K562 (cell line): Measurements from ENCODE around the gene STIM1. TPM values are rescaled to one million over a fixed set of nuclear protein-coding genes. Genes with fewer than 3 reads are reported as not detected.
A peak's percentile ranks its signal among the peaks of the same experiment; 100 is the strongest.

ENCODE experiments used
- BACH1 ChIP-seq: fragments of 200-800 bp; sonication (Bioruptor generic); IDR thresholded peaks from 2 replicates; pipeline ENCODE4 v1.6.1; 2016; ENCODE audit warnings: missing genetic modification characterization, missing compliant biosample characterization
- ILK ChIP-seq: fragments of 450-650 bp; IDR thresholded peaks from 2 replicates; pipeline ENCODE4 v1.6.1; 2016; ENCODE audit warnings: missing genetic modification characterization, low read depth, mild to moderate bottlenecking, missing compliant biosample characterization, moderate library complexity, borderline replicate concordance
- MCM2 ChIP-seq: fragments of 450-650 bp; IDR thresholded peaks from 2 replicates; pipeline ENCODE4 v1.6.1; 2017; ENCODE audit warnings: low read depth, mild to moderate bottlenecking
- MEF2D ChIP-seq: conservative IDR thresholded peaks from 2 replicates; pipeline ENCODE4 v1.6.1; 2016; ENCODE audit warnings: low read depth, missing genetic modification characterization, missing compliant biosample characterization
- RNF2 ChIP-seq: sonication (generic); IDR thresholded peaks from 2 replicates; pipeline ENCODE4 v1.6.1; 2016
- SMAD2 ChIP-seq: fragments of 150-350 bp; IDR thresholded peaks from 2 replicates; pipeline ENCODE4 v1.6.1; 2014; ENCODE audit warnings: low read depth, mild to moderate bottlenecking, low read length
- SMAD3 ChIP-seq: fragments of 450-650 bp; formaldehyde crosslinking; conservative IDR thresholded peaks from 2 replicates; pipeline ENCODE4 v1.4.0; 2020; ENCODE audit warnings: mild to moderate bottlenecking
- WHSC1 ChIP-seq: IDR thresholded peaks from one replicate; pipeline ENCODE4 v1.6.1; 2012; ENCODE audit warnings: low read length, control low read depth, inconsistent platforms
- polyA plus RNA-seq, 8 experiments: library from polyadenylated mRNA; depleted of rRNA in 4 of 8; stranded (reverse) in 5 of 8; unstranded in 3 of 8; fragments of >200 nt; fragmentation: Nextera tagmentation in 2 of 8; fragmentation: Illumina TruSeq in 1 of 8; extraction: Ambion mirVana in 2 of 8; extraction: Trizol in 1 of 8; gene quantifications; 2 replicates each; pipeline versions ENCODE4 v1.2.1 to v1.2.3, GENCODE V29; 2011 to 2014; ENCODE audit warnings: inconsistent platforms in 1 of 8, missing spikeins in 1 of 8
- total RNA-seq, 7 experiments: library from RNA; depleted of rRNA in 6 of 7; stranded (reverse); fragments of >200 nt in 6 of 7; fragmentation: Illumina TruSeq in 2 of 7; extraction: Trizol in 2 of 7; gene quantifications; 2 replicates each; pipeline versions ENCODE4 v1.2.1 to v1.2.3, GENCODE V29; 2011 to 2021; ENCODE audit warnings: low replicate concordance in 1 of 7
- TF ChIP-seq, protein P1 (sequence below): sonication (generic); formaldehyde crosslinking; IDR thresholded peaks from 2 replicates; pipeline ENCODE4 v1.8.1; 2023; ENCODE audit warnings: mild to moderate bottlenecking, missing genetic modification reagents
- TF ChIP-seq, protein P2 (sequence below): fragments of 250-450 bp; sonication (Bioruptor Pico); IDR thresholded peaks from 2 replicates; pipeline ENCODE4 v1.5.0; 2021; ENCODE audit warnings: mild to moderate bottlenecking, borderline replicate concordance
- TF ChIP-seq, protein P3 (sequence below): fragments of 450-650 bp; IDR thresholded peaks from 2 replicates; pipeline ENCODE4 v1.6.1; 2016; ENCODE audit warnings: mild to moderate bottlenecking, moderate library complexity

STIM1 gene
- total and polyA plus RNA-seq, 9 of the 15 experiments (the other 6 are each of a cell fraction or from before 2014, with no cell fraction given) = 7.7 to 50.5 (median 22.5) TPM

DNA sequence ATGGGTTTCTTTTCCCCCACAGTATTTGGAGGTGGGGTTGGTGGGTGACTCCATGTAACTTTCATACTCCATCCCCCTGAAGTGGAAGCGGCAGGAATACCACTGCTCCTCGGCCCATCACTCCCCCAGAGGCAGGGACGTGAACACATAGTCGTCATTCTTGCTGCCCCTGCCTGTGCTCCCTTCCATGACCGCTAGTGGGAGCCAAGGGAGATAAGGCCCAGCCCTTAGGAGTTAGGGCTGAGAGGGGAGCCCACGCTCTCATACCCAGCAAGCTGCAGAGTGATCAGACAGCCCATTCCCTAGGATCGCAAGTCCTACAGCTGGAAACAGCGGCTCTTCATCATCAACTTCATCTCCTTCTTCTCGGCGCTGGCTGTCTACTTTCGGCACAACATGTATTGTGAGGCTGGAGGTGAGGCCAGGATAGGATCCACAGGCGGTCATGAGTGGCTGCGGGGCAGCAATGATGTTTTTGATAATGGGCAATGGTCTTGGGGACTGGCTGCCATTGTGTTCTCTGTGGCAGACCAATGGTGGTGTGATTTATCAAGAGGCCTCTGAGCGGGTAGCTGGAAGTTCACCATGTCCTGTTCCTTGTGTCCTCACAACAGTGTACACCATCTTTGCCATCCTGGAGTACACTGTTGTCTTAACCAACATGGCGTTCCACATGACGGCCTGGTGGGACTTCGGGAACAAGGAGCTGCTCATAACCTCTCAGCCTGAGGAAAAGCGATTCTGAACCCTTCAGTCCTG is 30.6 kb upstream of the STIM1 start (continued):
- TF ChIP-seq, protein P1, sequence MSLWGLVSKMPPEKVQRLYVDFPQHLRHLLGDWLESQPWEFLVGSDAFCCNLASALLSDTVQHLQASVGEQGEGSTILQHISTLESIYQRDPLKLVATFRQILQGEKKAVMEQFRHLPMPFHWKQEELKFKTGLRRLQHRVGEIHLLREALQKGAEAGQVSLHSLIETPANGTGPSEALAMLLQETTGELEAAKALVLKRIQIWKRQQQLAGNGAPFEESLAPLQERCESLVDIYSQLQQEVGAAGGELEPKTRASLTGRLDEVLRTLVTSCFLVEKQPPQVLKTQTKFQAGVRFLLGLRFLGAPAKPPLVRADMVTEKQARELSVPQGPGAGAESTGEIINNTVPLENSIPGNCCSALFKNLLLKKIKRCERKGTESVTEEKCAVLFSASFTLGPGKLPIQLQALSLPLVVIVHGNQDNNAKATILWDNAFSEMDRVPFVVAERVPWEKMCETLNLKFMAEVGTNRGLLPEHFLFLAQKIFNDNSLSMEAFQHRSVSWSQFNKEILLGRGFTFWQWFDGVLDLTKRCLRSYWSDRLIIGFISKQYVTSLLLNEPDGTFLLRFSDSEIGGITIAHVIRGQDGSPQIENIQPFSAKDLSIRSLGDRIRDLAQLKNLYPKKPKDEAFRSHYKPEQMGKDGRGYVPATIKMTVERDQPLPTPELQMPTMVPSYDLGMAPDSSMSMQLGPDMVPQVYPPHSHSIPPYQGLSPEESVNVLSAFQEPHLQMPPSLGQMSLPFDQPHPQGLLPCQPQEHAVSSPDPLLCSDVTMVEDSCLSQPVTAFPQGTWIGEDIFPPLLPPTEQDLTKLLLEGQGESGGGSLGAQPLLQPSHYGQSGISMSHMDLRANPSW = no peak
- TF ChIP-seq ILK (tag) (no peak), SMAD3 (no peak), WHSC1 (no peak), BACH1 (tag) (no peak), SMAD2 (no peak), MEF2D (tag) (no peak), RNF2 (0 out of 2 replicates have a peak, but pooled peaks have one; percentile 48), MCM2 (no peak)
- TF ChIP-seq, protein P2, sequence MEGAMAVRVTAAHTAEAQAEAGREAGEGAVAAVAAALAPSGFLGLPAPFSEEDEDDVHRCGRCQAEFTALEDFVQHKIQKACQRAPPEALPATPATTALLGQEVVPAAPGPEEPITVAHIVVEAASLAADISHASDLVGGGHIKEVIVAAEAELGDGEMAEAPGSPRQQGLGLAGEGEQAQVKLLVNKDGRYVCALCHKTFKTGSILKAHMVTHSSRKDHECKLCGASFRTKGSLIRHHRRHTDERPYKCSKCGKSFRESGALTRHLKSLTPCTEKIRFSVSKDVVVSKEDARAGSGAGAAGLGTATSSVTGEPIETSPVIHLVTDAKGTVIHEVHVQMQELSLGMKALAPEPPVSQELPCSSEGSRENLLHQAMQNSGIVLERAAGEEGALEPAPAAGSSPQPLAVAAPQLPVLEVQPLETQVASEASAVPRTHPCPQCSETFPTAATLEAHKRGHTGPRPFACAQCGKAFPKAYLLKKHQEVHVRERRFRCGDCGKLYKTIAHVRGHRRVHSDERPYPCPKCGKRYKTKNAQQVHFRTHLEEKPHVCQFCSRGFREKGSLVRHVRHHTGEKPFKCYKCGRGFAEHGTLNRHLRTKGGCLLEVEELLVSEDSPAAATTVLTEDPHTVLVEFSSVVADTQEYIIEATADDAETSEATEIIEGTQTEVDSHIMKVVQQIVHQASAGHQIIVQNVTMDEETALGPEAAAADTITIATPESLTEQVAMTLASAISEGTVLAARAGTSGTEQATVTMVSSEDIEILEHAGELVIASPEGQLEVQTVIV (CRISPR knock-in tag) = no peak
- TF ChIP-seq, protein P3, sequence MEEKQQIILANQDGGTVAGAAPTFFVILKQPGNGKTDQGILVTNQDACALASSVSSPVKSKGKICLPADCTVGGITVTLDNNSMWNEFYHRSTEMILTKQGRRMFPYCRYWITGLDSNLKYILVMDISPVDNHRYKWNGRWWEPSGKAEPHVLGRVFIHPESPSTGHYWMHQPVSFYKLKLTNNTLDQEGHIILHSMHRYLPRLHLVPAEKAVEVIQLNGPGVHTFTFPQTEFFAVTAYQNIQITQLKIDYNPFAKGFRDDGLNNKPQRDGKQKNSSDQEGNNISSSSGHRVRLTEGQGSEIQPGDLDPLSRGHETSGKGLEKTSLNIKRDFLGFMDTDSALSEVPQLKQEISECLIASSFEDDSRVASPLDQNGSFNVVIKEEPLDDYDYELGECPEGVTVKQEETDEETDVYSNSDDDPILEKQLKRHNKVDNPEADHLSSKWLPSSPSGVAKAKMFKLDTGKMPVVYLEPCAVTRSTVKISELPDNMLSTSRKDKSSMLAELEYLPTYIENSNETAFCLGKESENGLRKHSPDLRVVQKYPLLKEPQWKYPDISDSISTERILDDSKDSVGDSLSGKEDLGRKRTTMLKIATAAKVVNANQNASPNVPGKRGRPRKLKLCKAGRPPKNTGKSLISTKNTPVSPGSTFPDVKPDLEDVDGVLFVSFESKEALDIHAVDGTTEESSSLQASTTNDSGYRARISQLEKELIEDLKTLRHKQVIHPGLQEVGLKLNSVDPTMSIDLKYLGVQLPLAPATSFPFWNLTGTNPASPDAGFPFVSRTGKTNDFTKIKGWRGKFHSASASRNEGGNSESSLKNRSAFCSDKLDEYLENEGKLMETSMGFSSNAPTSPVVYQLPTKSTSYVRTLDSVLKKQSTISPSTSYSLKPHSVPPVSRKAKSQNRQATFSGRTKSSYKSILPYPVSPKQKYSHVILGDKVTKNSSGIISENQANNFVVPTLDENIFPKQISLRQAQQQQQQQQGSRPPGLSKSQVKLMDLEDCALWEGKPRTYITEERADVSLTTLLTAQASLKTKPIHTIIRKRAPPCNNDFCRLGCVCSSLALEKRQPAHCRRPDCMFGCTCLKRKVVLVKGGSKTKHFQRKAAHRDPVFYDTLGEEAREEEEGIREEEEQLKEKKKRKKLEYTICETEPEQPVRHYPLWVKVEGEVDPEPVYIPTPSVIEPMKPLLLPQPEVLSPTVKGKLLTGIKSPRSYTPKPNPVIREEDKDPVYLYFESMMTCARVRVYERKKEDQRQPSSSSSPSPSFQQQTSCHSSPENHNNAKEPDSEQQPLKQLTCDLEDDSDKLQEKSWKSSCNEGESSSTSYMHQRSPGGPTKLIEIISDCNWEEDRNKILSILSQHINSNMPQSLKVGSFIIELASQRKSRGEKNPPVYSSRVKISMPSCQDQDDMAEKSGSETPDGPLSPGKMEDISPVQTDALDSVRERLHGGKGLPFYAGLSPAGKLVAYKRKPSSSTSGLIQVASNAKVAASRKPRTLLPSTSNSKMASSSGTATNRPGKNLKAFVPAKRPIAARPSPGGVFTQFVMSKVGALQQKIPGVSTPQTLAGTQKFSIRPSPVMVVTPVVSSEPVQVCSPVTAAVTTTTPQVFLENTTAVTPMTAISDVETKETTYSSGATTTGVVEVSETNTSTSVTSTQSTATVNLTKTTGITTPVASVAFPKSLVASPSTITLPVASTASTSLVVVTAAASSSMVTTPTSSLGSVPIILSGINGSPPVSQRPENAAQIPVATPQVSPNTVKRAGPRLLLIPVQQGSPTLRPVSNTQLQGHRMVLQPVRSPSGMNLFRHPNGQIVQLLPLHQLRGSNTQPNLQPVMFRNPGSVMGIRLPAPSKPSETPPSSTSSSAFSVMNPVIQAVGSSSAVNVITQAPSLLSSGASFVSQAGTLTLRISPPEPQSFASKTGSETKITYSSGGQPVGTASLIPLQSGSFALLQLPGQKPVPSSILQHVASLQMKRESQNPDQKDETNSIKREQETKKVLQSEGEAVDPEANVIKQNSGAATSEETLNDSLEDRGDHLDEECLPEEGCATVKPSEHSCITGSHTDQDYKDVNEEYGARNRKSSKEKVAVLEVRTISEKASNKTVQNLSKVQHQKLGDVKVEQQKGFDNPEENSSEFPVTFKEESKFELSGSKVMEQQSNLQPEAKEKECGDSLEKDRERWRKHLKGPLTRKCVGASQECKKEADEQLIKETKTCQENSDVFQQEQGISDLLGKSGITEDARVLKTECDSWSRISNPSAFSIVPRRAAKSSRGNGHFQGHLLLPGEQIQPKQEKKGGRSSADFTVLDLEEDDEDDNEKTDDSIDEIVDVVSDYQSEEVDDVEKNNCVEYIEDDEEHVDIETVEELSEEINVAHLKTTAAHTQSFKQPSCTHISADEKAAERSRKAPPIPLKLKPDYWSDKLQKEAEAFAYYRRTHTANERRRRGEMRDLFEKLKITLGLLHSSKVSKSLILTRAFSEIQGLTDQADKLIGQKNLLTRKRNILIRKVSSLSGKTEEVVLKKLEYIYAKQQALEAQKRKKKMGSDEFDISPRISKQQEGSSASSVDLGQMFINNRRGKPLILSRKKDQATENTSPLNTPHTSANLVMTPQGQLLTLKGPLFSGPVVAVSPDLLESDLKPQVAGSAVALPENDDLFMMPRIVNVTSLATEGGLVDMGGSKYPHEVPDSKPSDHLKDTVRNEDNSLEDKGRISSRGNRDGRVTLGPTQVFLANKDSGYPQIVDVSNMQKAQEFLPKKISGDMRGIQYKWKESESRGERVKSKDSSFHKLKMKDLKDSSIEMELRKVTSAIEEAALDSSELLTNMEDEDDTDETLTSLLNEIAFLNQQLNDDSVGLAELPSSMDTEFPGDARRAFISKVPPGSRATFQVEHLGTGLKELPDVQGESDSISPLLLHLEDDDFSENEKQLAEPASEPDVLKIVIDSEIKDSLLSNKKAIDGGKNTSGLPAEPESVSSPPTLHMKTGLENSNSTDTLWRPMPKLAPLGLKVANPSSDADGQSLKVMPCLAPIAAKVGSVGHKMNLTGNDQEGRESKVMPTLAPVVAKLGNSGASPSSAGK = no peak
